GM19099 (cell line): Measurements from ENCODE around the gene MIPOL1.

Experiments used
- POLR2A ChIP-seq: IDR thresholded peaks from 3 replicates; pipeline ENCODE4 v1.6.1; 2011; ENCODE audit warnings: low read depth; ENCODE audit not compliant: insufficient read length; ENCODE audit errors: extremely low read depth

MIPOL1 gene

GRCh38 chr14:37590428-37591139 is 392.8 kb downstream of the MIPOL1 start:
- TF ChIP-seq POLR2A = no peak

GRCh38 chr14:37591311-37591940 is 393.7 kb downstream of the MIPOL1 start:
- no peak for TF ChIP-seq POLR2A

DNA sequence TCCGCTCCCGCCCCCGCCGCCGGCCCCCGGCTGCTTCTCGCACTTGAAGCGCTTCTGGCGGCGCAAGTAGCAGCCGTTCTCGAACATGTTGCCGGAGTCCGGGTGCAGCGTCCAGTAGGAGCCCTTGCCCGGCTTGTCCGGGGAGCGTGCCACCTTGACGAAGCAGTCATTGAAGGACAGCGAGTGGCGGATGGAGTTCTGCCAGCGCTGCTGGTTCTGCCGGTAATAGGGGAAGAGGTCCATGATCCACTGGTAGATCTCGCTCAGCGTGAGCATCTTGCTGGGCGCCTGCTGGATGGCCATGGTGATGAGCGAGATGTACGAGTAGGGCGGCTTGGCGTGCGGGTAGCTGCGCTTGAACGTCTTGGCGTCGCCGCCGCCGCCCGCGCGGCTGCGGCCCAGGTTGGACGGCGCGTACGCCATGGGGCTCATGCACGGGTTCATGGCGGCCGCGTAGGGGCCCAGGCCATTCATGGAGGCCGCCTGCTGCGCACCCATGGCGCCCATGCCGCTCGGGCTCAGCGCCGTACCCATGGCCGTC is 394.3 kb downstream of the MIPOL1 start:
- TF ChIP-seq POLR2A = no peak

DNA sequence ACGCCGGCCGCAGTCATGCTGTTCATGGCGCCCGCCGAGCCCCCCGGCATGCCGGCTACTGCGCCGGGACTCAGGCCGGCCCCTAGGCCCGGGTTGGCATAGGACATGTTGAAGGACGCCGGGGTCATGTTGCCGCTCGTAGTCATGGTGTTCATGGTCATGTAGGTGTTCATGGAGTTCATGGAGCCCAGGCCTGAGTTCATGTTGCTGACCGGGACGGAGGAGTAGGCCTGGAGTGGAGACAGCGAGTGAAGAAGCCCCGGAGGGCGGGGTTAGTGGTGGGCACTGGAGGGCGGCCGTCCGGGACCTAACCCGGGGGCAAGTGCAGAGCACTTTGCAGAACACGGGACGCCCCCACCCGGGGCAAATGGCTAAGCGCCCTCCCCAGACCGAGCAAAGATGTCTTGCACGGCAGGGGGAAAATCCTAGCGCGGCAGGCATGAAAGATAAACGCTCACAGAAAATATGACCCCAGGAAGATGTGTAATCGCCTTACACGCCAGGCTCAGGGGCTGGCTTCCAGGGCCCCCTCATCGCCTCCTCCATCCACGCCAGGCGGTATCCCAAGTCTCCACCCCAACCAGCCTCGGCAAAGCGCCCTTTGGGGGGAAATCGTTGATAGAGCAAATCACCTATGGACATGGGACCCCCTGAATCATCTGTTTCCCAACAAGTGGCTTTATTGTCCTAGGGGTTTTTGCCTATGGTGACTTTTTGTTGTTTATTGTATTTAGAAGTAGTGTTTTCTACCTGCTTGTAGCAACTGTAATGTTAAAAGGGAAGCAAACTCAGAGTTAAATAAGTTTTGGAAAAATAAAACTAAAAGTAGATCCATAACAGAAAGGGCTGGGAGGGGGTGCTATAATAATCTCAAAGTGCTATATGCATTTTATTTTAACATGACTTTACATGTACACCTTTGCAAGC is 395.0 kb downstream of the MIPOL1 start:
- no peak for TF ChIP-seq POLR2A

GRCh38 chr14:37593511-37594237 is 395.9 kb downstream of the MIPOL1 start:
- no peak for TF ChIP-seq POLR2A

DNA sequence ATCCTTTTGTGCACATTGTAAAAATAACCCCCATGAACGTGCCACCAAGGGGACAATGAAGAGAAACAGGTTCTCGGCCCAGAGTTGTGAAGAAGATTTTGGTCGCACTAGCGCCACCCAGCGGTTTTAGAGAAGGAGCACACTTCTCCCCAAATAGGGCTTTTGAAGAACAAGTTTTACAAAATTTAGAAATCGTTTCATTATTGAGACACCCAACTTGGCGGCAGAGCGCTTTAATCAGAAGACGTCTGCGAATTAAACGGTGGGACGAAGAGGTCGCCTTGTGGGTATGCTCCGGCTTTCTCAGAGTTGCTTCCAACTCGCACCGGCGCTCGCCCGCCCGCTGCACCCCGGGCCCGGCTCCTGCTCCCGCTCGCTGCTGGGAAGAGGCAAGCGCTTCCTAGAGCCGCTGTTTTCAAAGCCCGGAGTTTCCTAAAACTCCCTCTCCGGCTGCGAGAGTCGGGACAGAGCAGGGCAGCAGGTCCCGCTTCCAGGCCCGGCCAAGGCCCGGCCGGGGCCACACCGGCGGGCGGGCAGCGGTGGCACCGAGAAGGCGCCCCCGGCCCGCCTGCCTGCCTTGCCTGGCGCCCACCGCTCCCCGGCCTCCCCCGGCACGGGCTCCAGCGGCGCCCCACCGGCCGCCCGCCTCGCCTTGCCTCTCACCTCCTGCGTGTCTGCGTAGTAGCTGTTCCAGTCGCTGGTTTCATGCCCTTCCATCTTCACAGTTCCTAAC is 396.7 kb downstream of the MIPOL1 start:
- TF ChIP-seq POLR2A = no peak

DNA sequence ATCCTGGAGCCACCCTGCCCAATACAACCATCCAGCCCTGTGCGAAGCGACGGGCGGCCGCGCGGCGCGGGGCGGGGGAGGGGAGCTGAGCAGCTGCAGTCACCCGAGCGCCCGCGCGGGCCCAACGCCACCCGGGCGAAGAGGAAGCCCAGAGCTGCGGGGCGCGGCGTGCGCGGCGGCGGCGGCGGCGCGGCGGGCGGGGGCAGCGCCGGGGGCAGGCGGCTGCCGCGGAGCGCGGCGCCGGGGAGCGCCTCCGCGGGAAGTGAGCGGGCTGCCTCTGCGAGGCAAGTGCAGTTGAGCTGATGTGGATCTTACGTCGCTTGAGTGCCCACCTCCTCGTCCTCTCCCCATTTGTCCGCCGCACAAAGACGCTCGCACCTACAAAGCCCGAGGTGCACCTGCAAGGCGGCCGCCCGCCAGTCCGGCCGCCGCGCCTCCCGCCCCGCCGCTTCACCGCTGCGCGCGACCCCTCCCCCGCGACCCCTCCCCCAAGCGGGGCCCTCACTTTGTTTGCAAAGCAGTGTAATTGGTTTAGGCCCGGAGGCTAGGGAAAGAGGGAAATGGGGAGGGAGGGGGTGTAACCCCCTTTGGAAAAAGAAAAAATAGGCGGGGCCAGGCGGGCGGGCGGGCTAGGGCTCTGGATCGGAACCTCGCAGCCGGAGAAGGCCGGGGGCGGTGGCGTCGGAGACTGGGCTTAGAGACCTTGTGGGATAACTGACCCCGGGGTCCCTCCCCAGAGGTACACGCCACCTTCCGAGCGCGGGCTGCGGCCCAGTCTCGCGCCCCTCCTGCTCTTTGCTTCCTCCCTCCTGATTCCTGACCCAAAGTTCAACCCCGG is 397.5 kb downstream of the MIPOL1 start, which contains the start of the genes FOXA1 and TTC6:
Gene FOXA1 (minus strand): TSS at position 279 of the 838 bp plus-strand sequence. CDS start 277 bp downstream, at position 2.
Gene TTC6 (plus strand): TSS at position 659 of the 838 bp plus-strand sequence. CDS start 26,436 bp downstream, outside the sequence.
- no peak for TF ChIP-seq POLR2A

DNA sequence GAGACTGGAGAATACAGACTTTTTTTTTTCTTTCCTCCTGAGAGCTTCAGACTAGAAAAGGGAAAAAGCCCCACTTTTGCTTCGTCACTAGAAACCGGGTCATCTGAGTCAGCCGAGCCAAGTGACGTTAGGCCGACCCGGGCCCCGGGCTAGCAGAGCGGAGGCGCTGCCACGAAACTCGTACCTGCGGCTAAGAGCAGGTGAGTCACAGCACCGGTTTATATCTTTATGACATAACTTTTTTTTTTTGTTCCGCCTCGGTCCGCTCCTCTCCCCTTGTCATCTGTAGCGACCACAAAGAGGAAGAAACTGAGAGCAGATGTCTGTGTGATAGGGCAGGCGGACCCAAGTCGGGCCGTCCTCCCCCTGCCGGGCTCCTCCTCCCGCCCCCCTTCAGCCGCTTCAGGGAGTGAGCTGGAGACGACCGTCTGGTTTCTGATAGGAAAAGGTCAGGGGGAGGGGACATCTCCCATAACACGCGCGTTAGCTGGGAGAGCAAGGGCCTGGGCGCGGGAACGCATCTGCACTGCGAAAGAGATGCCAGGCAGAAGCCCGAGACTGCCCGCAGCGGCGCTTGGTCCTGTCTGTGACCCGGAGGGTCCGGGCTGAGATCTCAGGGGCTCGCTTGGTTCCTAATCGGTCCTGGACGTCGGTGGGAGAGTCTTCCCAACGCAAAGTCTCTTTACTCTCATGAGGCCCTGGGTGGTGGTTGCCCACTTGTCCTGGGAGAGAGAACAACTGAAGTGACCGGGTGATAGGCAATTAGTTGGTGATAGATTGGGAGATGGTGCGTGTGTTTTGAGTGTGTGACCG is 398.3 kb downstream of the MIPOL1 start:
- TF ChIP-seq POLR2A = no peak

DNA sequence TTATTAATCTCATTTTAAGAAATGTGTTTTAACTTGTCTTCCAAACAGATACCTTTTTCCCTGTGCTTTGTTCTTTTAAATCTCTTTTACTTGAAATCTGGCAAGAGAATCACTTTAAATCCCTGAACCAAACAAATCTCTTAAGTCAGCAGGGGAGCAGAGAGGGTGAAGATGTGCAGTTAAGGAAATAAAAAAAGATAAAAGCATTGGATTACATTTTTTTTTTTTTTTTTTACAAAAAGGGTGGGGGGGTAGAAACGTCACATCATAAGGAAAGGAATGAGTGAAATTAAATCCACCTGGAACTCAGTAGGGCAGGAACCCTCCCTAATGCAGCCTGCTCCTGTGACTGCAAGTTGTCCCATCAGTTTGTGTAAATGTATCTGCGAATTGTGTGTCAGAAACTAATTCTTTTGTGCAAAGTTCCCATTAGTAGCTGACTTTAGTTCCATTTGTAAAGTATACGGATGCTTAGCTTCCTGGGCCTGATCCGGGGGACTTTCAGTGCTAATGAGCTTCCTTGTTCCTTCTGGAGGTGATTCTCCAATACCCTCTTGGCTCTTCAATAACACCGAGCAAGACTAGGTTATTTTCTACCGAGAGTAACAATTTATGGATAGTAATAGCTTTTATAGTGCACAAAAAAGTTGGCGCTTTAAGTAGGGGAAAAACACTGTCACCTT is 399.2 kb downstream of the MIPOL1 start:
- no peak for TF ChIP-seq POLR2A

DNA sequence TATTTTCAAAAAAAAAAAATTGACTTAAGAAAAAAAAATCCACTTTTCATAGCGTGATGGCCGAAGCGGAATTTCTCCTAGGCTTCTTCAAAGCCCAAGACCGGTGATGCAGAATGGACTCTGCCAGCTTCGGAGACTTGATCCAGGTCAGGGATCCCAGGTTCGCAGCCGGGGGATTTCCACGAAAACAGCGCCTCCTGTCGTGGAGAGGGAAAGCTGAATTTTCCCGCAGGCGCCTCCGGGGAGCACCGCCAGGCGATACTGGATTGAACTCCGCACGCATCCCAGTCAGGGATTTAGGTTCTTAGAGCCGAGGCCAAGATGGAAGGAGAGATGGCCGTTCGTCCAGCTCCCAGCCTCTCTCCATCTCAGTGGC is 399.8 kb downstream of the MIPOL1 start:
- TF ChIP-seq POLR2A = no peak

- TF ChIP-seq POLR2A = no peak
Observed at GRCh38 chr14:37597914-37598746, 400.4 kb downstream of the MIPOL1 start.
